Ovary (tissue), 3 donors: Measurements from ENCODE around the gene SAFB2.

Experiments
- CTCF ChIP-seq, 3 donors: fragments of 450-650 bp in 2 of 3; fragments of 200-600 bp in 1 of 3; IDR thresholded peaks; one replicate each; pipeline versions ENCODE4 v1.5.1 to v1.8.0; 2016 to 2022; ENCODE audit warnings: antibody characterized with exemption in 3 of 3, mild to moderate bottlenecking in 1 of 3
- POLR2A ChIP-seq: fragments of 450-650 bp; IDR thresholded peaks from one replicate; pipeline ENCODE4 v1.6.1; 2017; ENCODE audit warnings: antibody characterized with exemption, mild to moderate bottlenecking, moderate library complexity
- donor health status: DM: no; HTN: no; CAD: no.

GRCh38 chr19:5663904-5664303 is 41.3 kb upstream of the SAFB2 start:
- TF ChIP-seq CTCF (IDR thresholded peaks at IDR 0.05) (no peak), POLR2A (no peak)
